Measurements from ENCODE around the gene RBM10. TPM values are rescaled to one million over a fixed set of nuclear protein-coding genes. Genes with fewer than 3 reads are reported as not detected.

Gene RBM10
- total RNA-seq, 1 donor from 2014 or later = 32.1 TPM

- DNase-seq = no peak
- Histone ChIP-seq H3K4me1 (peaks cover 7% of the 10 kb centered on the region), H3K27ac (no peak overlapping the region), H3K27me3 (ENCODE audit: low read depth) (no peaks in the 10 kb centered on the region), H3K9me3 (no peaks in the 10 kb centered on the region), H3K4me3 (peak overlapping the region; percentile 56), H3K36me3 (peaks cover 23% of the 10 kb centered on the region)
- intact Hi-C loops (cut with DNase I) = no loop called here
- TF ChIP-seq CTCF (IDR thresholded peaks at IDR 0.05) = no peak
- ATAC-seq = no peak
Observed at GRCh38 chrX:47146936-47147859, 2.2 kb downstream of the RBM10 start.

DNA sequence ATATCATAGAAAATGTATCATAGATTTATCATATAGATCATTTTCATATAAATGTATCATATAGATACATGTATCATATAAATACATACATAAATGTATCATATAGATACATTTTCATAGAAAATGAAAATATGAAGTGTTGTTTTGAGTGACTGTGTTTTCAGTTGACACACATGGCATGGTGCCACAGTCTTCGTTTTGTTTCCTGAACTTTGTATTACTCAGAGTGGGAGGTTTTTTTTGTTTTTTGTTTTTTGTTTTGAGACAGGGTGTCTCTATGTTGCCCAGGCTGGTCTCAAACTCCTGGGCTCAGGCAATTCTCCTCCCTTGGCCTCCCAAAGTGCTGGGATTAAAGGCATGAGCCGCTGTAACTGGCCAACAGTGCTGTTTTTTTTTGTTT lies 3.9 kb downstream of the RBM10 start:
- no peak overlapping the region for H3K27ac ChIP-seq
- no peak for TF ChIP-seq CTCF (IDR thresholded peaks at IDR 0.05)

GRCh38 chrX:47151435-47151834 lies 6.4 kb downstream of the RBM10 start:
- Histone ChIP-seq H3K9me3 (no peaks in the 10 kb centered on the region), H3K27ac (no peak overlapping the region), H3K4me1 (peaks cover 7% of the 10 kb centered on the region), H3K36me3 (peaks cover 25% of the 10 kb centered on the region), H3K27me3 (ENCODE audit: low read depth) (no peaks in the 10 kb centered on the region), H3K4me3 (no peak overlapping the region)
- intact Hi-C loops (cut with DNase I) = no loop called here
- no peak for ATAC-seq
- no peak for DNase-seq
- TF ChIP-seq CTCF (IDR thresholded peaks at IDR 0.05) = no peak

More for the DNA sequence above, 3.9 kb downstream of the RBM10 start:
- Histone ChIP-seq H3K9me3 (no peaks in the 10 kb centered on the region), H3K27me3 (ENCODE audit: low read depth) (no peaks in the 10 kb centered on the region), H3K4me3 (no peak overlapping the region), H3K36me3 (peaks cover 18% of the 10 kb centered on the region), H3K4me1 (peaks cover 7% of the 10 kb centered on the region)
- intact Hi-C loops (cut with DNase I) = no loop called here
- DNase-seq (no peak), ATAC-seq (no peak)

DNA sequence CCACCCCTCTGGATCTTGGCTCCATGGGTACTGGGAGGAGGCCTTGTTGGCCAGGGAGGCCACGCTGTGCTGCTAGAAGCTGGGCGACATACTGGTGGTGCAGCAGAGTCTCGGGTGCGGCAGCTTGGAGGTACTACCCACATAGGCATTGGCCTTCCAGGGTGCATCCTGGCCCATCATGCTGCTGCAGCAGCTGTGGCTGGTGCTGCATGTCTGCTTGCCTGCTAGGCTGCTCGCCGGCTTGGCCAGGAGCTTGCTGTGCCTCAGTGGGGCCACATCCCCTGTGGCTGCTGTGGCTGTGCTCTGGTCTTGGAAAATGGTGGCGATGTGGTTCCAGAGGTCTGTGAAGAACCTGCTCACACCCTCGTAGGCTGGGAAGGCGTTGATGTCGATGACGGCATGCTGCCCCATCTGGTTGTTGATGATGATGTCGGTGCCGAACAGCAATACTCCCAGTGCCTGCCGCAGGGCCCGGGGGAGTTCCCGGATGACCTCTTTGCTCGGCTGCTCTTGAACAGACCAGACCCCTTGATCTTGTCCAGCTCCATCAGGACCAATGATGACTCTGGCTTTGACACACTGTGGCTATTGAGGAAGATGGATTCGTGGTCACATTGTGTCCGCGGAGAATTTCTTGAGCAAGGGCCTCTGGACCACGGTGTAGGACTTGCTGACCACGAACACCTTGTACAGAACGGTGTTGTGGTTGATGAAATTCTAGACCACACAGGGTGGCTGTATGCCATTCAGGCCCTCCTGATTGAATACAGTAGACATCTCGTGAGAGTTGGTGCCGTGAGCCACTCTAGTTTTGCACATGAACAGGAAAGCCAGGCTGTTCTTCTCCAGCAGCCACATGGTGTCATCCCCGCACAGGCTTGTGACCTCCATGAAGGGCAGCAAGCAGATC lies 11.8 kb downstream of the RBM10 start:
- TF ChIP-seq CTCF (IDR thresholded peaks at IDR 0.05) = no peak
- no peaks in the 10 kb centered on the region for H3K27me3 ChIP-seq (ENCODE audit: low read depth)
- peaks cover 21% of the 10 kb centered on the region for H3K36me3 ChIP-seq
- intact Hi-C loops (cut with DNase I) = no loop called here
- no peak overlapping the region for H3K4me3 ChIP-seq
- DNase-seq (no peak), ATAC-seq (no peak)
- H3K27ac ChIP-seq = no peak overlapping the region
- H3K4me1 ChIP-seq = no peaks in the 10 kb centered on the region
- H3K9me3 ChIP-seq = no peaks in the 10 kb centered on the region

DNA sequence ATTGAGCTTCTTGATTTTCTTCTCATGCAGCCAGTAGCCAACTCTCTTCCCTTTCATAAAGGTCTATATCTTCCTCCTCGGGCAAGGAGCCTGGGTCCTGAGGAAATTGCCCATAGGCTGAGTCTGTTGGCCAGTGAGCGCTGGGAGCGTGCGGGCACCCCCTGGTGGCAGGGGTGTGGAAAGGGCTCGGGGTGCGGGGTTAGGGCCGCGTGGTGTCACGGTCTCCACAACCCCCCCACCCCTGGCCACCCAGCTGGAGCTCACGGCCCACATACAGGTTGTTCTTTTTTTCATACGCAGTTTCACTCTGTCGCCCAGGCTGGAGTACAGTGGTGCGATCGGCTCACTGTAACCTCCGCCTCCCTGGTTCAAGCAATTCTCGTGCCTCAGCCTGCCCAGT lies 13.1 kb downstream of the RBM10 start:
- no peak for TF ChIP-seq CTCF (IDR thresholded peaks at IDR 0.05)
- ATAC-seq (no peak), DNase-seq (no peak)

More for the DNA sequence above, 13.1 kb downstream of the RBM10 start:
- H3K36me3 ChIP-seq = peaks cover 21% of the 10 kb centered on the region
- H3K27ac ChIP-seq = no peak overlapping the region
- no peak overlapping the region for H3K4me3 ChIP-seq
- H3K27me3 ChIP-seq (ENCODE audit: low read depth) = no peaks in the 10 kb centered on the region
- no peaks in the 10 kb centered on the region for H3K9me3 ChIP-seq
- no peaks in the 10 kb centered on the region for H3K4me1 ChIP-seq
- intact Hi-C loops (cut with DNase I) = no loop called here
